ENCODE results near the gene TUBB4B.

GRCh38 chr9:137200311-137201204 lies 40.5 kb upstream of the TUBB4B start, which contains the start of gene TPRN:
- TF ChIP-seq EZH2phosphoT487 (IDR thresholded peaks at IDR 0.05; ENCODE audit: borderline replicate concordance, low read length): no peak
- no peak for TF ChIP-seq EZH2 (IDR thresholded peaks at IDR 0.05; ENCODE audit: low read length, unreplicated experiment)
- no peak for TF ChIP-seq CTCF (conservative IDR thresholded peaks at IDR 0.05; ENCODE audit: low read depth, low read length)

Measured in PC-3 (cell line).